Tibial nerve (tissue), 4 donors: ENCODE measurements around the gene RHBDD1. TPM values are rescaled to one million over a fixed set of nuclear protein-coding genes. Genes with fewer than 3 reads are reported as not detected.
A peak's percentile ranks its signal among the peaks of the same experiment; 100 is the strongest.

Source experiments
- DNase-seq, 2 donors: peaks; one replicate each; pipeline ENCODE4 v3.0.0-alpha.2; 2019; ENCODE audit warnings: low spot score in 2 of 2
- H3K27ac ChIP-seq, 4 donors: fragments of 200-600 bp; sonication (generic) in 3 of 4; one replicate each; pipeline ENCODE4 v1.5.1; 2017 to 2019; ENCODE audit warnings: mild to moderate bottlenecking in 1 of 4
- H3K27me3 ChIP-seq, 2 donors: fragments of 200-600 bp; sonication (generic) in 1 of 2; one replicate each; pipeline versions ENCODE4 v1.5.1 to v1.6.0; 2017 to 2019
- H3K36me3 ChIP-seq, 3 donors: fragments of 200-600 bp; sonication (generic); one replicate each; pipeline ENCODE4 v1.5.1; 2018 to 2019
- H3K4me1 ChIP-seq, 4 donors: fragments of 200-600 bp; sonication (generic) in 3 of 4; one replicate each; pipeline ENCODE4 v1.5.1; 2017 to 2019
- H3K4me3 ChIP-seq, 4 donors: fragments of 200-600 bp; sonication (generic) in 3 of 4; one replicate each; pipeline ENCODE4 v1.5.1; 2017 to 2019; ENCODE audit warnings: mild to moderate bottlenecking in 1 of 4, moderate library complexity in 1 of 4
- H3K9me3 ChIP-seq, 4 donors: fragments of 200-600 bp; sonication (generic) in 3 of 4; one replicate each; pipeline ENCODE4 v1.5.1; 2017 to 2019
- CTCF ChIP-seq, 5 experiments: fragments of 200-600 bp in 3 of 5; fragments of 450-650 bp in 2 of 5; sonication (generic) in 3 of 5; IDR thresholded peaks; one replicate each; pipeline ENCODE4 v1.5.1; 2016 to 2019; ENCODE audit warnings: antibody characterized with exemption in 5 of 5, mild to moderate bottlenecking in 3 of 5, moderate library complexity in 2 of 5
- EP300 ChIP-seq, 2 donors: sonication (generic); formaldehyde crosslinking; IDR thresholded peaks; one replicate each; pipeline ENCODE4 v1.6.1; 2017; ENCODE audit warnings: antibody characterized with exemption in 2 of 2, mild to moderate bottlenecking in 1 of 2
- POLR2A ChIP-seq, 2 donors: fragments of 450-650 bp; IDR thresholded peaks; one replicate each; pipeline ENCODE4 v1.6.1; 2017; ENCODE audit warnings: antibody characterized with exemption in 2 of 2, mild to moderate bottlenecking in 2 of 2, moderate library complexity in 2 of 2
- WGBS, 2 donors: methylation state at CpG; one replicate each; pipeline ENCODE4 v1.1.5; 2018; 5-methylcytosine and 5-hydroxymethylcytosine counted together
- total RNA-seq, 4 donors: library from RNA; depleted of rRNA; stranded (reverse); fragments of >200 nt; gene quantifications; one replicate each; pipeline ENCODE4 v1.1.0, GENCODE V29; 2016

The RHBDD1 gene
- total RNA-seq, 4 donors from 2014 or later, result 14.9 to 29.4 (median 25.0) TPM

GRCh38 chr2:226799976-226800940 is 35.6 kb upstream of the RHBDD1 start:
- peaks cover 0 to 23% (median 0%) of the 10 kb centered on the region in 3 donors for H3K36me3 ChIP-seq
- no peaks in the 10 kb centered on the region for H3K27me3 ChIP-seq
- H3K27ac ChIP-seq, result peak overlapping the region; percentile 78 to 94 (median 86)
- no peaks in the 10 kb centered on the region for H3K9me3 ChIP-seq
- 9 to 15% methylated on average over 15 to 39 of the region's 39 CpGs for WGBS, 2 donors
- peak overlapping the region; percentile 67 to 93 (median 84) for H3K4me3 ChIP-seq
- TF ChIP-seq POLR2A (IDR thresholded peaks at IDR 0.05), result no peak
- TF ChIP-seq EP300 (IDR thresholded peaks at IDR 0.05), result no peak
- no peak for TF ChIP-seq CTCF (IDR thresholded peaks at IDR 0.05)
- peaks cover 0 to 62% (median 21%) of the 10 kb centered on the region in 4 donors for H3K4me1 ChIP-seq
- DNase-seq, result peak in 1 of 2 donors; percentile 16

- WGBS, 2 donors, result 17 to 23% methylated on average over 33 of the region's 33 CpGs
- H3K27ac ChIP-seq, result peak overlapping the region; percentile 78 to 94 (median 86)
- peaks cover 0 to 53% (median 18%) of the 10 kb centered on the region in 4 donors for H3K4me1 ChIP-seq
Measured at GRCh38 chr2:226800941-226801784, 34.7 kb upstream of the RHBDD1 start.

GRCh38 chr2:226802573-226802972 is 33.3 kb upstream of the RHBDD1 start:
- Histone ChIP-seq H3K4me3 (no peak overlapping the region), H3K27ac (peak overlapping the region in 1 of 4 donors; percentile 94), H3K27me3 (no peaks in the 10 kb centered on the region), H3K4me1 (peaks cover 0 to 39% (median 13%) of the 10 kb centered on the region in 4 donors), H3K9me3 (no peaks in the 10 kb centered on the region), H3K36me3 (peaks cover 0 to 4% (median 0%) of the 10 kb centered on the region in 3 donors)
- 0 to 1% methylated on average over 4 of the region's 4 CpGs for WGBS, 2 donors
- DNase-seq, result peak in 1 of 2 donors; percentile 51
- no peak for TF ChIP-seq POLR2A (IDR thresholded peaks at IDR 0.05)
- TF ChIP-seq CTCF (IDR thresholded peaks at IDR 0.05), result peak; percentile 49 to 84 (median 67)
- peak in 1 of 2 donors; percentile 11 for TF ChIP-seq EP300 (IDR thresholded peaks at IDR 0.05)

More at GRCh38 chr2:226800941-226801784, 34.7 kb upstream of the RHBDD1 start:
- TF ChIP-seq CTCF (IDR thresholded peaks at IDR 0.05) (peak in 1 of 5 experiments; percentile 18), EP300 (IDR thresholded peaks at IDR 0.05) (peak in 1 of 2 donors; percentile 64), POLR2A (IDR thresholded peaks at IDR 0.05) (peak; percentile 30 to 73)
- DNase-seq, result peak; percentile 23 to 37
- Histone ChIP-seq H3K4me3 (peak overlapping the region; percentile 67 to 93 (median 84)), H3K36me3 (peaks cover 0 to 18% (median 0%) of the 10 kb centered on the region in 3 donors), H3K9me3 (no peaks in the 10 kb centered on the region), H3K27me3 (no peaks in the 10 kb centered on the region)

GRCh38 chr2:226803410-226803809 is 32.4 kb upstream of the RHBDD1 start:
- Histone ChIP-seq H3K27ac (no peak overlapping the region), H3K4me3 (no peak overlapping the region), H3K4me1 (peaks cover 0 to 31% (median 13%) of the 10 kb centered on the region in 4 donors), H3K9me3 (no peaks in the 10 kb centered on the region), H3K27me3 (no peaks in the 10 kb centered on the region), H3K36me3 (no peaks in the 10 kb centered on the region)
- no peak for DNase-seq
- no peak for TF ChIP-seq EP300 (IDR thresholded peaks at IDR 0.05)
- no peak for TF ChIP-seq CTCF (IDR thresholded peaks at IDR 0.05)
- WGBS, 2 donors, result 80 to 82% methylated on average over 1 of the region's 1 CpG
